Measurements from ENCODE around the gene SH3BP1. TPM values are rescaled to one million over a fixed set of nuclear protein-coding genes. Genes with fewer than 3 reads are reported as not detected.

Gene SH3BP1
- total RNA-seq, 1 donor from 2014 or later: 1.3 TPM

- peak; percentile 100 for DNase-seq (ENCODE audit: low read depth in 2 of 2)
Observed at GRCh38 chr22:37658133-37659065, 18.9 kb downstream of the SH3BP1 start, which contains the start of gene PDXP. TSS of gene PDXP (plus strand) at chr22:37658723. CDS start at chr22:37658783, 60 bp downstream.

DNA sequence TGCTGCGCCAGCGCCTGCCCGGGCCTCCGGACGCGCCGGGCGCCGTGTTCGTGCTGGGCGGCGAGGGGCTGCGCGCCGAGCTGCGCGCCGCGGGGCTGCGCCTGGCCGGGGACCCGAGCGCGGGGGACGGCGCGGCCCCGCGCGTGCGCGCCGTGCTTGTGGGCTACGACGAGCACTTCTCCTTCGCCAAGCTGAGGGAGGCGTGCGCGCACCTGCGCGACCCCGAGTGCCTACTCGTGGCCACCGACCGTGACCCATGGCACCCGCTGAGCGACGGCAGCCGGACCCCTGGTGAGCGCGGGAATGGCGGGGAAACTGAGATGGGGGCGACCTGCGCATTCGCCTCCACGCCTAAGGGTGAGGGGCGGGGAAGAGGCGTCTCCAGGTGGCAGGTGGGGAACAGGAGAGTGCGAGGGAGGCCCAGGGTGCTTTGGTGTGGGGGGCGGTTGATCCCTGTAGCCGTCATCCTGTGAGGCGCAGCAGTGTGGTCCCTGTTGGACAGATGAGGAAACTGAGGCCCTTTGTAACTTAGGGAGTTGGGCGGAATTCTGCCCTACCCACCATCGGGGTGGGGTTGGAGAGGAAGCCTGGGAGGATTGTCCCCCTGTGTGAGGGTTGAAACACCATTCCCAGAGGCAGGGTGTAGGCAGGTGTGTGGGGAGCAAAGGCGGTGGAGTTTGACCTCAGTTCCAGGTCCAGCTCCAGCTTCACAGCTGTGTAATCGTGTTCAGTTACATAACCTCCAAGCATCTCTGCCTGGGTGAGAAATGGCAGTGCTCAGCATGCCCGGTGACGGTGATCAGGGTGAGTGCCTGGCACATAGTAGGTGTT, 19.8 kb downstream of the SH3BP1 start:
- no peak for DNase-seq (ENCODE audit: low read depth in 2 of 2)

GRCh38 chr22:37659897-37660708, 20.6 kb downstream of the SH3BP1 start:
- no peak for DNase-seq (ENCODE audit: low read depth in 2 of 2)

DNA sequence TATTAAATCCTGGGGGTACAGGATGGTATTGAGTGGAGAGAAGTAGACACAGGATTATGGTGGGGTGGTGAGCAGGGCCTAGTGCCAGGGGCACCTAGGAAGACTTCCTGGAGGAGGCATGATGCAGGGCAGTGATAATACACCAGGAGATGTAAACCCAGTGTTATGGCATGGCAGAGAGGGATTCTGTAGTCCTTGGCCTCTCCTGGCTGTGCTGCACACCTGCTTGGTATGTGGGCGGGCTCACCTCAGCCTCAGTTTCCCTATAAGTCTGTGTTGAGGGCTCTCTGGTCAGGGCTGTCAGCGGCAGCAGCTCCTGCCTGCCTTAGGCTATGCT, 21.2 kb downstream of the SH3BP1 start:
- no peak for DNase-seq (ENCODE audit: low read depth in 2 of 2)

DNA sequence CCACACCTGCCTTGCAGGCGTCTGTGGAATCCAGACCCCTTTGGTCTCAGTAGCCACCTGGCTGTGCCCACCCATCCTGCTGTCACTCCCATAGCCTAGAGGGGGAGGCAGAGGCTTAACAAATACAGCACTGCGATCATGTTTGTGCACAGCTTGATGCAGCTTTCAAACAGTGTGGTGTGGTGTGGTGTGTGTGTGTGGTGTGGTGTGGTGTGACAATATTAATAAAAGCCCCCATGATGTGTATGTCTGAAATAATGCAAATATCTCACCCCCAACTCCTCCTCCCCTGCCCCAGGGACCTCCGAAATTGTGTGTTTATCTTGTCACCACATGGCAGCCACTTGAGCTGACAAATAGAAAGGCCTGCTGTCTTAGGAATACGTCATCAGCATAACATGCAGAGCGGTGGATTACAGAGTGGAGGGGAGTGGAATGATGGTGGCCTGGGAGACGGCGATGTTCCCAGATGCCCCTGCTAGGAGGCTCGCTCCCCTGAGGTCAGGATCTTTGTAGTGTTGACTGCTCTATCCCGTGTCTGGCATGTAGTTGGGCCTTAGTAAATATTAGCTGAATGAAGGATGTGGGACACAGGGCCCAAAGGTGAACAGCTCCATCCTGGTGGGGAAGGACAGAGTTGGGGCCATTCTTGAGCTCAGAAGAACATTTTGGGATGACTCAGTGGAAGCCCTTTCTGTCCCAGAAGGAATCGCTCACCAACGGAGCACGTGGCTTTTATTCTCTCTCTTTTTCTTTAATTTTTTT, 21.9 kb downstream of the SH3BP1 start:
- DNase-seq (ENCODE audit: low read depth in 2 of 2): peak in 1 of 2 donors; percentile 53

- no peak for DNase-seq (ENCODE audit: low read depth in 2 of 2)
Observed at GRCh38 chr22:37662039-37662438, 22.6 kb downstream of the SH3BP1 start.

GRCh38 chr22:37663521-37664140, 24.2 kb downstream of the SH3BP1 start:
- no peak for DNase-seq (ENCODE audit: low read depth in 2 of 2)

- DNase-seq (ENCODE audit: low read depth in 2 of 2): no peak
Observed at GRCh38 chr22:37664249-37665101, 25.0 kb downstream of the SH3BP1 start.

DNA sequence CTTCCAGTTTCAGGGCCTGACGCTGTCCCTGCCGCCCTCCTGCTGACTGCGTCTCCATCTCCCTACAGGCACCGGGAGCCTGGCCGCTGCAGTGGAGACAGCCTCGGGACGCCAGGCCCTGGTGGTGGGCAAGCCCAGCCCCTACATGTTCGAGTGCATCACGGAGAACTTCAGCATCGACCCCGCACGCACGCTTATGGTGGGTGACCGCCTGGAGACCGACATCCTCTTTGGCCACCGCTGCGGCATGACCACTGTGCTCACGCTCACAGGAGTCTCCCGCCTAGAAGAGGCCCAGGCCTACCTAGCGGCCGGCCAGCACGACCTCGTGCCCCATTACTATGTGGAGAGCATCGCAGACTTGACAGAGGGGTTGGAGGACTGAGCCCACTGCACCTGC, 26.0 kb downstream of the SH3BP1 start:
- DNase-seq (ENCODE audit: low read depth in 2 of 2): no peak

GRCh38 chr22:37669586-37669985, 30.1 kb downstream of the SH3BP1 start:
- DNase-seq (ENCODE audit: low read depth in 2 of 2): no peak

- no peak for DNase-seq (ENCODE audit: low read depth in 2 of 2)
Observed at GRCh38 chr22:37672206-37672919, 32.9 kb downstream of the SH3BP1 start.

DNA sequence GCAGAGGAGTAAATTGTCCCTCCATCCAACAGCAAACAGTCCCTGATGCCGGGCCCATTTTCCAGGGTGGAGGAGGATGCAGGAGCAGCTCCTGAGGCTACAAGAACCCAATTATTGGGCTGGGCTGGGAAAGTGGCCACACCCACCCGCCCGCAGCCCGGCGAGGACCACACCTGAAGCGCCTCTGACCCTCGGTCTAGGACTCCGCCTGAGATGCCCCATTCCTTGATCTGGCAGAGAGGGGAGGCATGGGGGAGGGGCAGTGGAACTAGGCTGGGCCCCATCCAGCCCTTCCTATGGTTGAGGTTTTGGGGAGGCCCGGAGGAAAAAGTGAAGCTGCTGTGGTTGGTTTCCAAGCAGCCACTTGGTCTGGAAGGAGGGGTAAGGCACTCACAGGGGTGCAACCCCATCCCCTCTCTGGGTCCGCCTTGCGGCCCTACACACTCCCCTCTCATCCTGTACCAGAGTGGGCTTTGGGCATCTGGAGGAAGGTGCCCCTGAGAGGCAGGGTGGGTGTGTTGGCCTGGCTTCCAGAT, 33.5 kb downstream of the SH3BP1 start:
- no peak for DNase-seq (ENCODE audit: low read depth in 2 of 2)

- no peak for DNase-seq (ENCODE audit: low read depth in 2 of 2)
Observed at GRCh38 chr22:37674248-37674647, 34.8 kb downstream of the SH3BP1 start.

DNA sequence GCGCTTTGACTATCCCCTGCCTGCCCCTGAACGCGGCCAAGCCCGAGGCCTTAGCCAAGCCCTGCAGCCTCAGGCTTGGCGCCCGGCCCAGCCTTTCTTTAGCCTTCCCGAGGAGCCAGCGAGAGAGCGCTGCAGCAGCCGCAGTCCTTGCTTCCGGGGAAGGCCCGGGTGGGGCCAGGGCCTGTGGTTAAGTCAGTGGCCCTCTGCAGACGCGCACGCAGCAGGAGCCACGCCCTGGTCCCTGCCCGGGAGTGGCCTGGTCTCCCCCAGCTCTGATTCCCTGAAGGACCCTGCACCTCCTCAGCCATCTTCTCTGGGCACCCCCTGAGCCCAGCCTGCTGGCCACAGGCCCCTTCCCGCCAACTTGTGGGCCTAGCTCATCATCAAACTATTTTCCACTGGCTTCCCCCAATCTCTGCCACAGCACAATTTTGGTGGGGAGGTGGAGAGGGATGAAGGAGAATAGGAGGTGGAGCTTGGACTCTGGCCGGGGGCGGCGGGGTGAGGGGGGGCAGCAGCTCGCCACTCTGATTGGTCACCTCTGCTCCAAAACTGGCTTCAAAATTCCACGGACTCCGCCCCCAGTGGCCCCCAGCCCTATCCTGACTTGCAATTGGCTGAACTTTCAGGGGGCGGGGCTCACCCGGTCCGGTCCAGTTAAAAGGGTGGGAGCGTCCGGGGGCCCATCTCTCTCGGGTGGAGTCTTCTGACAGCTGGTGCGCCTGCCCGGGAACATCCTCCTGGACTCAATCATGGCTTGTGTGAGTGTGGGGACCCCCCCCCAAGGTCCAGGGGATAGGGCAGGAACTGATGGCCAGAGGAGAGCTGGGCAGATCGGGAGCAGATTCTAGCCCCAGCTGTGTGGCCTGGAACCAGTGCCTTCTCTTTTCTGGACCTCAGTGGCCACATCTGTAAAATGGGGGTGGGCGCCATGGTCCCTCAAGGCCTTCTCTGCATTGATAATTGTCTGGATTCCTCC, 35.8 kb downstream of the SH3BP1 start, which contains the start of gene LGALS1:
Gene LGALS1 (plus strand): TSS at position 686 of the 979 bp plus-strand sequence. CDS start 67 bp downstream, at position 753.
- peak; percentile 59 to 89 for DNase-seq (ENCODE audit: low read depth in 2 of 2)

DNA sequence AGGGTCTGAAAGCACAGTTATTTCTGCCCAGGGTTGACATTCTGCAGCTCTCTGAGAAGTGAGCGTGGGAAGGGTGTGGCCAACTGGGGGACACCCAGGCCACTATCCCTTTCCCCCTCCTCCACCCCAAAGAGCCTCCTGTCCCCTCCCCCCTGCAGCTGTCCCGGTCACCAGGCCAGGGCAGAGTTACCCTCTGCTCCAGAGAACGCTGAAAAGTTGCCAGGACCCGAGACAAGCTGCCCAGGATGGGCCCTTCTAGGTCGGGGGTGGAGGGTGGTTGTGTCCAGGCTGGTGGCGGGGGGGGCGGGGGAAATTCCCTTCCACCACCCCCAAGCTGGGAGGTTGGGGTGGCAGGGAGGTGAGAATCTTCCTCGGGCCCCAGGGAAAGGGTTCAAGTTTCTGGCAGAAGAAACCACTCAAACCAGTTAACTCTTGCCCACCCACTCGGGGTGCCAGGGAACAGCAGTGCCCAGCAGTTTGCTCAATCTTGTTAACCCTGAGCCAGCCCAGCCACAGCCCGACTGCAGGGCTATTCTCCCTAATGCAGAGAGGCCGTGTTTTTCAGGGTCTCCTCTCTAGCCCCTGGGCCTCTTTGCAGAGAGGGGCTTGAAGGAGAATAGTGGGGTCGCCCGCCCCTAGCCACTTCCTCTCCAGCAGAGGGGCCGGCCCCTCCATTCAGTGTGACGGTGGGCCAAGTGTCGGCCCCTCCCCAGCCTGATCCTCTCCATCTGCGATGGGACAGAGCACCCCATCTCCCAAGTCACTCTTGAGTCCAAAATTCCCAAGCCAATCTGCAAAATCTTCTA, 36.7 kb downstream of the SH3BP1 start:
- DNase-seq (ENCODE audit: low read depth in 2 of 2): peak in 1 of 2 donors; percentile 40

Data from dermis microvascular lymphatic vessel endothelial cell (primary cell).